ENCODE measurements around the gene IRS2.

DNA sequence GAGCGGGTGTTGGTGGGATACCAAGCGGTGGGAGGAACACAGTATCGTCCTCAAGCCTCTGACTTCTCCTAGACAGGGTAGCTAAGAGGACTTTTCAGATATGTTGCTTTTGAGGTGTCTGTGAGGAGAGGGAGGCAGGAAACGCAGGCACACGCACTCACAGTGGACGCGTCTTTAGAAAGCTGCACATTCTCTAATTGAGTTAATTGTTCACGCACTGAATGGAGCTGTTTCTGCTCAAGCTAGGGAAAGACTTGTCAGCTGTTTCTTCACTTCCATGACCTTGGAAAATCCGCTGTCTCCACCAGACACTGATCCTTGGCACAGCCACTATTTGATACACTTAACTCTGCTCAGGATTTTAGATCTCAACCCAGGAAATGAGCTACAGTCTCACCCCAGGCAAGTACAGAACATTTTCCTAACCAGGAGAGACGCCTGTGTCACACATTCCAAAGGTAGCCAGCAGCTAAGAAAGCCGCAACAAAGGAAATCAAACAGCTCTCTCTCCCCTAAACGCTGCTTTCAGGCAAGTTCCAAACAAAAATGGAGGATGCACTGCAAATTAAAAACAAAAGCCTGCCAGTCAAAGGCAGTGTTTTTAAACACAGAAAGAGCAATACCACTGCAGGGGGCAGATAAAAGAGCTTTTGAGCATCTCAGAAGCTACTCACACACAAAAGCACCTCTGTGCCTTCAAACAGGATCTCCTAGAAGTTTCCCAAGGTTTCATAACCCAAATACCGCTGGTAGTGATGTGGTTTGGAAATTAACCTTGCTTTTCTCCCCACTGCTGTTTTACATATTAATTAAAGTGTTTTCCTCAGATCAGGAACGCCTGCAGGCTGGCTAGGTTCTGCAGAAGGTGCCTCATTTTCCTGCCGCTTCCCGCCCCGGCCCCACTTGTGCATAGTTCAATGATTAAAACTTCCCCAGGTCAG, 57.3 kb downstream of the IRS2 start:
- no peak for TF ChIP-seq TAF1 (IDR thresholded peaks at IDR 0.05; ENCODE audit: low read depth, low read length)
- no peak for TF ChIP-seq POLR2A (IDR thresholded peaks at IDR 0.05; ENCODE audit: low read depth, low read length)
- TF ChIP-seq SPI1 (IDR thresholded peaks at IDR 0.05; ENCODE audit: low read depth, low read length) = no peak
- no peak for TF ChIP-seq POLR2AphosphoS5 (IDR thresholded peaks at IDR 0.05; ENCODE audit: low read depth, low read length)
